HAP-1 (cell line): Measurements from ENCODE around the gene SYT4.
"Not testable (repeated sequence)": the region's sequence is repeated elsewhere in the genome, so short reads cannot be mapped to it uniquely, and the experiment has no call there.

Experiments
- DNase-seq, 2 experiments: peaks; one replicate each; pipeline ENCODE4 v3.0.0-alpha.2; 2016 to 2020; ENCODE audit warnings: low spot score in 2 of 2
- H3K27me3 ChIP-seq: fragments of 250-450 bp; sonication (Bioruptor Pico); 2 replicates; pipeline ENCODE4 v1.5.1; 2020; ENCODE audit warnings: low read depth, mild to moderate bottlenecking, moderate library complexity
- H3K36me3 ChIP-seq: fragments of 250-450 bp; sonication (Bioruptor Pico); replicated peaks from 2 replicates; pipeline ENCODE4 v1.5.1; 2020; ENCODE audit warnings: mild to moderate bottlenecking
- H3K4me1 ChIP-seq: fragments of 250-450 bp; sonication (Bioruptor Pico); 2 replicates; pipeline ENCODE4 v1.5.1; 2020; ENCODE audit warnings: mild to moderate bottlenecking
- H3K4me3 ChIP-seq: fragments of 250-450 bp; sonication (Bioruptor Pico); 2 replicates; pipeline ENCODE4 v1.5.1; 2020; ENCODE audit warnings: mild to moderate bottlenecking, moderate library complexity
- H3K9me3 ChIP-seq: fragments of 250-450 bp; sonication (Bioruptor Pico); 2 replicates; pipeline ENCODE4 v1.5.1; 2020; ENCODE audit warnings: mild to moderate bottlenecking, moderate library complexity
- in situ Hi-C: fragments of 300-500 bp; cut with MboI; formaldehyde crosslinking; loops from 3 replicates; pipeline ENCODE4 v1.14.3; 2020; ENCODE audit warnings: low sequenced_read_pairs, inconsistent platforms, mixed read lengths

The SYT4 gene, protein sequence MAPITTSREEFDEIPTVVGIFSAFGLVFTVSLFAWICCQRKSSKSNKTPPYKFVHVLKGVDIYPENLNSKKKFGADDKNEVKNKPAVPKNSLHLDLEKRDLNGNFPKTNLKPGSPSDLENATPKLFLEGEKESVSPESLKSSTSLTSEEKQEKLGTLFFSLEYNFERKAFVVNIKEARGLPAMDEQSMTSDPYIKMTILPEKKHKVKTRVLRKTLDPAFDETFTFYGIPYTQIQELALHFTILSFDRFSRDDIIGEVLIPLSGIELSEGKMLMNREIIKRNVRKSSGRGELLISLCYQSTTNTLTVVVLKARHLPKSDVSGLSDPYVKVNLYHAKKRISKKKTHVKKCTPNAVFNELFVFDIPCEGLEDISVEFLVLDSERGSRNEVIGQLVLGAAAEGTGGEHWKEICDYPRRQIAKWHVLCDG

DNA sequence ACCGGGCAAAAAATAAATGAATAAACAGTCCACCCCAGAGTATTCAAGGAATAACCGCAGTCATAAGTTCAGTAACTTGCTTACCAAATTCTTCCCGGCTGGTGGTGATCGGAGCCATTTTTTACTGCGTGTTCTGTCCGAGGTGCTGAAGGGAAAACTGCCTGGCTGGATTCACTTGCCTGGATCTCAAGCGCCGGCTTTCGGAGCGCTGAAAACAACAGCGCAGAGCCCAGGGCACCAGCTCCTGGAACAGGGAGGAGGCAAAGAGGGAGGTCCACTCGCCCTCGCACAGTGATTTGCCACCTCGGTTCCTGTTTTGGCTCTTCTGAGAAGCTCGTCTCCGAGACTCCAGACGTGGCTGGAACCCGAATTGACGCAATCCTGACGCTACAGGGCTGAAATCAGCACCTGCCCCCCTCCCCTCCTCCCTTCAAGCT, at the start of gene SYT4:
Gene SYT4 (minus strand): TSS at position 327 of the 437 bp plus-strand sequence. CDS start 209 bp downstream, at position 118.
- Histone ChIP-seq H3K4me1 (no peaks in the 10 kb centered on the region), H3K27me3 (peaks cover 9% of the 10 kb centered on the region), H3K9me3 (no peaks in the 10 kb centered on the region), H3K4me3 (no peak within 1 kb of the TSS), H3K36me3 (no peaks in the 10 kb centered on the region)
- in situ Hi-C loops: loop anchor here (10.0 kb wide), 1 partner anchor 1222 kb away; no protein-coding TSS in a partner anchor
- peak; percentile 51 to 71 for DNase-seq

DNA sequence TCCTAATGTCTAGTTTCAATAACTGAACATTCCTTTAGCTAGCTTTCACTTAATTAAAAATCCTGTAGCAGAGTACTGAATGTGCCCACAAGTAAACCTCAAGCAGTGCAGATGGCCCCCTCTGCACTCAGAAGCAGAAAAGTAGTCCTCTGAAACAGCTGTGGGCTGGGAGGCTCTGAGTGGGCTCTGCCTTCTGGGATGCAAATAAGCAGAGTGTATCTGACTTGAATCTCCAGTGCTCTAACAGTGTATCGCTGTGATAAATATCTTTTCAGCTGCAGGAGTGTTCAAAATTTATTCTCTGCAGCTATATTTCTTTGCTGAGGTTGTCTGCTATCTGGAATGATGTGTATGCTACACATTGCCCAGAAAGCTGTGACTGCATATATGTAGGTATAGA, 44.8 kb upstream of the SYT4 start:
- no peaks in the 10 kb centered on the region for H3K9me3 ChIP-seq
- no peak overlapping the region for H3K4me3 ChIP-seq
- no peaks in the 10 kb centered on the region for H3K4me1 ChIP-seq
- no peaks in the 10 kb centered on the region for H3K36me3 ChIP-seq
- in situ Hi-C loops: no loop called here
- no peak for DNase-seq
- H3K27me3 ChIP-seq: no peaks in the 10 kb centered on the region

DNA sequence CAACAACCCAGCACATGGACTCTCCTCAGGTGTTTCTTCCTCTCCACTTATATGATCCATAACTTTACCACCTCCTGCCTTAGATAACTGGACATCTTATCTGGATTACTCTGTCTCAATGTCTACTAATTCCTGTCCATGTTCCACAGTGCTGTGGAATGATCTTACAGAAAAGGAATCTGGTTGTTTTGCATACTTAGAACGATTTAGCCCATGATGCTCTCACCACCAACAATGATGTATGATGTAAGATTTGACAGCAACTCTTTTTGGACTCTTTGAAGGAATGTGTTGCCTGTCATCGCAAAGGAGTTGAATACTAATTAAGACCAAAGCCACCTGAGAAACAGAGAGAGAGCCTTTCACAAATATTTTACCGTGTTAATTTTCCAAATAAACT, 37.7 kb upstream of the SYT4 start:
- Histone ChIP-seq H3K36me3 (no peaks in the 10 kb centered on the region), H3K9me3 (no peaks in the 10 kb centered on the region), H3K4me3 (no peak overlapping the region), H3K4me1 (no peaks in the 10 kb centered on the region; the same call in 1 of the 2 replicates), H3K27me3 (no peaks in the 10 kb centered on the region)
- no peak for DNase-seq
- in situ Hi-C loops: no loop called here

DNA sequence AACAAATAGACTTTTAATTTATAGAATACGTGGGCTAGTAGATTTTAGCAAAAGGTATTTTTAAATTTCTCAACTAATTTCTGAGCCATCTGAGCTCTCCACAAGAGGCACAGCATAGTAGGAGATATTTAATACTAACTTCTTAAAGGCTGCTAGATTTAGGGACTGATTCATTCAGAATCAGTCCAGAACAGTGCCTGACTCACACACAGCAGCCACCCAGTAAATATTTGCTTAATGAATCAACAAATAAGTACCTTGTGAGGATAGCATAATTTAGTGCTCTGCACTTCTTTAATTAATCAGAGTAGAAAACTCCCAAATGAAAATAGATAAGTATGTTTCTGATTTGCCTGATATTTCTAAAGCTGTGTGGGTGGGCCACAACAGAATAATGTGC, 35.6 kb upstream of the SYT4 start:
- no peak for DNase-seq
- H3K4me1 ChIP-seq: no peaks in the 10 kb centered on the region; the same call in 1 of the 2 replicates
- in situ Hi-C loops: no loop called here
- no peaks in the 10 kb centered on the region for H3K9me3 ChIP-seq
- no peaks in the 10 kb centered on the region for H3K36me3 ChIP-seq
- no peak overlapping the region for H3K4me3 ChIP-seq
- H3K27me3 ChIP-seq: no peaks in the 10 kb centered on the region

DNA sequence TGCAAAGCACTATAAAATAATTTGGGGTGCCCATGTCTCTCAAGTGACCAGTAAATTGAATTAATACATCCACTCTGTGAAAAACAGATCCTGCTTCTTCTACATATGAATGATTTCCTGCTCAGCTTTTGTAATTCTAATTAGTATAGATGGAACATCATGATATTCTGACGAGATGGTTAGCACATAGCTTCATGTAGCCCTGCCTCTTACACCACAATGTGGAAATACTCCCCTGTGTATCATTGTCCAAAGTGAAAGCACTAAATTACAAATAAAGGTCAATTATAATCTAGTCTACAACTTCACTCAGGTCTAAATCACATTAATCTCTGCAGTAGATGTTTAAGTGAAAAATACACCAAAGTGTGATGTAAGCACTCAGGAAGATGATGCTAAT, 32.9 kb upstream of the SYT4 start:
- DNase-seq: no peak
- Histone ChIP-seq H3K4me3 (no peak overlapping the region), H3K9me3 (no peaks in the 10 kb centered on the region), H3K4me1 (no peaks in the 10 kb centered on the region; the same call in 1 of the 2 replicates), H3K36me3 (no peaks in the 10 kb centered on the region), H3K27me3 (no peaks in the 10 kb centered on the region)
- in situ Hi-C loops: no loop called here

DNA sequence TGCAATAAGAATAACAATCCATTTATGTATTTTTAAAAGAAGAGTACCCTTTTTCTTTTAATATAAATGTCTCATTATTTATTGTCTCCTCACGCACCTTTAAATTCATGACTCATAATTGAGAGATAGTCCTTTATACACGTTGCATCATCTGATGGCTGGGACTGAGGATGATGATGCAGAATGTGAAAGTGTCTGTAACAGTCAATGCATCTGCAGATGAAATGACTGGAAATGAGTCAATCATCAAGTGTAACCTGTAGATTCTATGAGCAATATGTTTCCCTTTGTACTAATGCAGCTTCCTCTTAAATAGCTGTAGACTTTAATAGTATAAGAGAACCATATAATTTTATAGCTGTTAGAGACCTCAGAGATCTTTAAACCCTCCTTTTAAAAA, 26.1 kb upstream of the SYT4 start:
- Histone ChIP-seq H3K9me3 (no peaks in the 10 kb centered on the region), H3K27me3 (no peaks in the 10 kb centered on the region), H3K36me3 (no peaks in the 10 kb centered on the region), H3K4me3 (no peak overlapping the region), H3K4me1 (no peaks in the 10 kb centered on the region)
- DNase-seq: no peak
- in situ Hi-C loops: no loop called here

DNA sequence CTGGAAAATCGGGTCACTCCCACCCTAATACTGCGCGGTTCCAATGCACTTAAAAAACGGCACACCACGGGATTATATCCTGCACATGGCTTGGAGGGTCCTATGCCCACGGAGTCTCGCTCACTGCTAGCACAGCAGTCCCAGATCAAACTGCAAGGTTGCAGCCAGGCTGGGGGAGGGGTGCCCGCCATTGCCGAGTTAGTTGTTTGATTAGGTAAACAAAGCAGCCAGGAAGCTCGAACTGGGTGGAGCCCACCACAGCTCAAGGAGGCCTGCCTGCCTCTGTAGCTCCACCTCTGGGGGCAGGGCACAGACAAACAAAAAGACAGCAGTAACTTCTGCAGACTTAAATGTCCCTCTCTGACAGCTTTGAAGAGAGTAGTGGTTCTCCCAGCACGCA, 8.9 kb upstream of the SYT4 start:
- H3K4me3 ChIP-seq, H3K27me3 ChIP-seq, H3K9me3 ChIP-seq, H3K4me1 ChIP-seq, in situ Hi-C loops, H3K36me3 ChIP-seq: not testable (repeated sequence)
- peak in 1 of 2 experiments; percentile 43 for DNase-seq

DNA sequence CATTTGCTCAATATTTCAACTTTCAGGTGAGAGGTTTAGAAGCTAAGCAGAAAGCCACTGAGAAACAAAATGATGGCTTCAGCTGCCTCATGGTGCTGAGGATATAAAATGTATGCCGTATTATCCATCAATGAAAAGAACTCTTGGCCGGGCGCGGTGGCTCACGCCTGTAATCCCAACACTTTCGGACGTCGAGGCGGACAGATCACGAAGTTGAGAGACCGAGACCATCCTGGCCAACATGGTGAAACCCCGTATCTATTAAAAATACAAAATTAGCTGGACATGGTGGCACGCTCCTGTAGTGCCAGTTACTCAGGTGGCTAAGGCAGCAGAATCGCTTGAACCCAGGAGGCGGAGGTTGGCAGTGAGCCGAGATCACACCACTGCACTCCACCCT, 6.0 kb upstream of the SYT4 start:
- DNase-seq: no peak
- H3K9me3 ChIP-seq: no peaks in the 10 kb centered on the region
- no peaks in the 10 kb centered on the region for H3K36me3 ChIP-seq
- no peak overlapping the region for H3K4me3 ChIP-seq
- peaks cover 5% of the 10 kb centered on the region for H3K27me3 ChIP-seq
- in situ Hi-C loops: no loop called here
- no peaks in the 10 kb centered on the region for H3K4me1 ChIP-seq

DNA sequence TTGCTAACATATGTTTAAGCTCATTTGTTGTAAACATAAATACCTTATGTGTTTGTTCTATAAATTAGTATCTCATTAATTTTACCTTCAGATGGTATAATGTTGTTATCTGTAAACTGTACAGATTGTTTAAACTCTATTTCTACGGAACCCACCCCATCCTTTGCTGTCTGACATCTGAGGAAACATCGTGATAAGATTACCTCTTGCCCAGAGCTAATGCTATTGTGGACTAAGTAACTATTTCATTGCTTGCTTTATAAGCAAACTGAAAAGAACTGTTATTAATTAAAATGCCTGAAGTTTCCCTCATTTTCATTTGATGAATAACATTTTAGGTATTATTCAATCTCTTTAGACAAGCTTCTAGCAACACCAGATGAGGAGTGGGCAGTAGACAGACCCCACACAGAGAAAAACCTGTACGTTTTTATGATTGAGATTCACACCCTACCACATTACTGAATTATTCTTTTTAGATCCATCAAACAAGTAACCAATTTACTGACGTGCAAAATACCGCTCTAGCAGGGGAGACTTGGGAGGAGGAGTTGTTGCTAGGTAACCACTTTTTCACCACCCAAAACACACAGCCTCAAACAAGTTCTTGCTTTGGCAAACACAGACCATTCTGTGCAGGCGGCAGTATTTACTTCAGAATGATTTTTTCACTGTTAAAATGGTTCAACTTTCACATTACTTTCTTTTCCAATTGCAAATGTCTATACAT, 1.9 kb upstream of the SYT4 start:
- Histone ChIP-seq H3K4me3 (no peak overlapping the region), H3K27me3 (peaks cover 9% of the 10 kb centered on the region), H3K36me3 (no peaks in the 10 kb centered on the region), H3K4me1 (no peaks in the 10 kb centered on the region), H3K9me3 (no peaks in the 10 kb centered on the region)
- DNase-seq: peak; percentile 65 to 73
- in situ Hi-C loops: loop anchor here (10.0 kb wide), 1 partner anchor 1224 kb away; no protein-coding TSS in a partner anchor

DNA sequence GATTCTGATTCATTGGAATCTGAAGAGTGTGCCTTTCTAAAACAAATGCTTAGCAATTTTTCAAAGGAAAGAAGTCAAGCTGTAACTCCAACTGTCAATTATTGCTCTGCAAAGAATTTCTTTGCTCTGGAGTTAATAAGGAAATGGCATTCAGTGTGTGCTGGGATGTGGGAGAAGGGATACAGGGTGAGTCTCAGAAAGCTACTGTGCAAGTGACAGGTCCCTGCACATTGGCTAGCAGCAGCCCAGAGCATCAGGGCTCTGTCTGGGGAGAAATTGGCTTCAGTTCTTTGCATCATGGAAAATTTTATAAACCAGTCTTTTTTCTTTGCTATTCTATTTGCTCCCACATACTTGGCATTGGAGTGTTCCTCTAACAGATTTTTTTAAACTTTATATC, 1.1 kb upstream of the SYT4 start:
- no peaks in the 10 kb centered on the region for H3K9me3 ChIP-seq
- in situ Hi-C loops: loop anchor here (10.0 kb wide), 1 partner anchor 1224 kb away; no protein-coding TSS in a partner anchor
- DNase-seq: no peak
- H3K4me3 ChIP-seq: no peak overlapping the region
- H3K4me1 ChIP-seq: no peaks in the 10 kb centered on the region
- H3K36me3 ChIP-seq: no peaks in the 10 kb centered on the region
- H3K27me3 ChIP-seq: peaks cover 9% of the 10 kb centered on the region

DNA sequence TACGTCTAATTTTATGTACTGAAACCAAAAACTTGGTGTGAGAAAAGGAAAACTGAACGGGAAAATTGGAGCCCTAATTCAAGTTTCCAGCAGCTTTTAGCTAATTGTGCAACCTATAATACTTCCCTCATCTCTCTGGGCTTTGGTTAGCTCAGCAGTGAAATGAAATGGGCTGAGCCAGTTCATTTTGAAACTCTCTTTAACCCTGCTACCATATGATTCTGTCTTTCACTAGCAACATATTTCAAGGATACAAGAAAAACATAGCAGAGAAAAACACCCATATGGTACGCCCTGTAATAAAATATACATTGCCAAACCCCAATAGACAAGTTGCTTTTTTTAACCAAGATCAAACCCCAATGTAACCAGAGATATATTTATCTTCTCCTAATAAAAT, 799 bp downstream of the SYT4 start:
- in situ Hi-C loops: loop anchor here (10.0 kb wide), 1 partner anchor 1222 kb away; no protein-coding TSS in a partner anchor
- Histone ChIP-seq H3K36me3 (no peaks in the 10 kb centered on the region), H3K4me1 (no peaks in the 10 kb centered on the region), H3K4me3 (no peak overlapping the region), H3K27me3 (peaks cover 9% of the 10 kb centered on the region), H3K9me3 (no peaks in the 10 kb centered on the region)
- no peak for DNase-seq

DNA sequence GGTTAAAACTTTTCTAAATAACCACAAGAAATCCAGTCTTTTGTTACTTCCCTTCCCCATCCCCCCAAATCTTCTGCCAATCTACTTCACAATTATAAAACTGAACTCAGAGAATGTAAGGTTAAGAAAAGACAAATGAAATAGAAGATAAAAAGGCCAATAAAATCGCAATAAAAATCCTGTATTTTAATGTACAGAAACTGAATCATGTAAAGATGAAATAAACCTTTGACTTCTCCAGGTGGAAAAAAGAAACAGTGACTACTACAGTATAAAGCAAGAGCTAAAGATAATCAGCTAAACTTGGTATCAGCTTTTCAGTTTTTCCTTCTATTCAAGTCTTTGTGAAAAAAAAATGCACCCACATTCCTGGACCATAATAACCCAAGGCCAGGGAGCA, 1.7 kb downstream of the SYT4 start:
- Histone ChIP-seq H3K27me3 (peaks cover 9% of the 10 kb centered on the region), H3K9me3 (no peaks in the 10 kb centered on the region), H3K4me1 (no peaks in the 10 kb centered on the region), H3K36me3 (no peaks in the 10 kb centered on the region), H3K4me3 (no peak overlapping the region)
- in situ Hi-C loops: loop anchor here (10.0 kb wide), 1 partner anchor 1221 kb away; no protein-coding TSS in a partner anchor
- no peak for DNase-seq

DNA sequence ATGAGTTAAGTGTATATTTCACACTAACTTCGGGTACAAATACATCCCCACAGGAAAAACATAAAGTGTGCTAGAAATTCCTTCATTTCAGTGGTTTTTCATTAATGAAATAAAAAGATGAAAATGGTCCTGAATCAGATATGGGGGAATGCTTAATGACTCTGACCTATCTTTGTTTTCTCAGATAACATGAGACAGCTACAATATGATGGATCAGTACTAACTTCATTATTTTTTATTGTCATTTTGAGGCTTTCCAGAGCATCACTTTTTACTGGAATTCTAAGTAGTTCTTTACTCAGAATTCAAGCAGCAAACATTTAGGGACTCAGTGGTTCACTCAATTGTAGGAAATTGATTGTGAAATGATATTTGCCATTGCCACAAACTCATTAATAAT, 2.8 kb downstream of the SYT4 start:
- Histone ChIP-seq H3K4me3 (no peak overlapping the region), H3K4me1 (no peaks in the 10 kb centered on the region), H3K9me3 (no peaks in the 10 kb centered on the region), H3K36me3 (no peaks in the 10 kb centered on the region), H3K27me3 (peaks cover 9% of the 10 kb centered on the region)
- DNase-seq: no peak
- in situ Hi-C loops: loop anchor here (10.0 kb wide), 1 partner anchor 1220 kb away; no protein-coding TSS in a partner anchor
